Stimulated activated CD8-positive, alpha-beta memory T cell treated with anti-CD3 and anti-CD28 coated beads, Interleukin-15, amount 100 ng/mL, for 24 hours (primary cell): ENCODE data around the gene CLDND2.
A peak's percentile ranks its signal among the peaks of the same experiment; 100 is the strongest.

Experiments
- DNase-seq: peaks from one replicate; pipeline ENCODE4 v3.0.0-alpha.2; 2020; ENCODE audit warnings: low read depth

CLDND2 gene

GRCh38 chr19:51331193-51331592 lies 37.6 kb downstream of the CLDND2 start:
- DNase-seq, result no peak

GRCh38 chr19:51330366-51330765 lies 38.4 kb downstream of the CLDND2 start:
- DNase-seq, result no peak

DNA sequence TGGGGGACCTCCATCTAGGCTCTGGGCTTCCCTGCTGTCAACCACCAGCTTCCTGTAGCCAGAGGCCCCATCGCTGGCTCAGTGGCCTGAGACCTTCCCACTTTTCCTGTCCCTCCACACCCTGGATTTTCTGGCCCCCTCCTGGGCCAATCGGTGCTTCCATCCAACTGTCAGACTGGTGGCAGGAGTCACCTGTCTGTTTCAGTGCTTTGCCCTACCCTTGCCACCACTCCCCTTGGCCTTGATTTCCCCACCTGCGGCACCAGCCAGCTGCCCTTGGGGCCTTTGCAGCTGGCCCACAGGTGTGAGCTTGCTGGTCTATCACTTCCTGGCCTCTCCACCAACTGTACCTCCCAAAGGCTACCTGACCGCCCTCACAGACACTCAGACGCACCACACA lies 39.4 kb downstream of the CLDND2 start:
- no peak for DNase-seq

DNA sequence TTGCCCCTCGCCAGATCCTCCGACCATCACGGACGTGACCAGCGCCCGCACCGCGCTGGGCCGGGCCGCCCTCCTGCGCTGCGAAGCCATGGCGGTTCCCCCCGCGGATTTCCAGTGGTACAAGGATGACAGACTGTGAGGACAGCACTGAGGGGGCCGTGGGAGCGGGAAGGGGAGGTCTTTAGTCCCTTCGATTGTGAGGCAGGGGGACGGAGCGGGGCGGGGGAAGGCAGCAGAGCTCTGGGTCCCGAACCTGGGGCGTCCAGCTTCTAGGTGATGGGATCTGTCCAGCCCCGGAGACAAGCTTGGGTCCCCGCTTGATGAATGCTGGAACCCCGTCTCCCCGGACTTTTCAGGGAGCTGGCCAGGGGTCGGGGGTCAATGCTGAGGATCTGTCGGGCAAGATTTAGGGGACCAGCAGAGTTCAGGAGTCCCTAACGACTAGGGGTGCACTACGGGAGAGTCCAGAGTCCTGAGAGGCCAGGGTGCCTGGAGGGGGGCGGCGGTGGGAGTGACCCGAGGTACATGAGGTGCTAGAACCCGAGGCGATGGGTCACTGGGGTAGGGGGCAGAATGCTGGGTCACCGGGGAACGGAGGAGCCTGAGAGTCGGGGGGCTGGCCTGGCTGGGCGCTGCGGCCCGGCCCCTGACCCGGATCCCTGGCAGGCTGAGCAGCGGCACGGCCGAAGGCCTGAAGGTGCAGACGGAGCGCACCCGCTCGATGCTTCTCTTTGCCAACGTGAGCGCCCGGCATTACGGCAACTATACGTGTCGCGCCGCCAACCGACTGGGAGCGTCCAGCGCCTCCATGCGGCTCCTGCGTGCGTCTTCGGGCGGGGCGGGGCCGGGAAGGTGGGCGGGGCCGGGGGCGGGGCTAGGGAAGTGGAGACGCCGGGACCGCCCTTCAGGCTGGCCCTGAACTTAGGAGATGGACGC lies 41.5 kb downstream of the CLDND2 start:
- DNase-seq, result peak; percentile 38

DNA sequence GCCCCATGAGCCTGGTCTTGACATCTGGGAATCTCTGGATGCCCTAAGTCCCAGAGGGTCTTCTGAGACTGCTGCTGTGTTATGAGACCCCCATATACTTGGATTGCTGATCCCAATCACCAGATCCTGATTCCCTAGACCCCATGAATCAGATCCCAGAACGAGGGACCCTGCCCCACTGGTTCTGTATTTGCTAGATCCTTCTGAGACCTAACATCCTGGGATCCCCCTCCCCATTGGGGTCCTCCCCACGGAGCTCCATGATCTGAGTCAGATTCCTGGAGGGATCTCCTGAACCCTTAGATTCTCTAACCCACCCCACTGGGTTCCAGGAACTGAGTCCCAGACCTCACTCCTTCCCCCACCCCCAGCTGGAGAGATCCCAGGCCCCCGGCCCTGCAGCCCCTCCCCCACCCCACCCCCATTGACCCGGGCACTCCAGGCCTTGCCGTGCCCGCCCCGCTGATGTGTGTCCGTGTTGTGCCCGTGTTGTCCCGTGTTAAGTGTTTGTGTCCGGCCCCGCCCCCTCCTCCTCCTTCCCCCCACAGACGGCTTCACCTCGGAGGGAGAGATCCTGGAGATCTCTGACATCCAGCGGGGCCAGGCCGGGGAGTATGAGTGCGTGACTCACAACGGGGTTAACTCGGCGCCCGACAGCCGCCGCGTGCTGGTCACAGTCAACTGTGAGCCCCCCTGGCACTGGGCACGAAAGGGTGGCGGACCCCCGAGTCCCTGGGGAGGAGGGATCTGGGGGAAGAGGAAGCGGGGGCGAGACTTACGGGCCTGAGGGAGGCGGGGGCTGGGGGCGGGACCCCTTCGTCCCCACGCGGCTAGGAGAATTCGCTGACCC lies 42.4 kb downstream of the CLDND2 start:
- no peak for DNase-seq

- no peak for DNase-seq
Observed at GRCh38 chr19:51325161-51325976, 43.4 kb downstream of the CLDND2 start.

- no peak for DNase-seq
Observed at GRCh38 chr19:51324167-51324481, 44.7 kb downstream of the CLDND2 start.

DNA sequence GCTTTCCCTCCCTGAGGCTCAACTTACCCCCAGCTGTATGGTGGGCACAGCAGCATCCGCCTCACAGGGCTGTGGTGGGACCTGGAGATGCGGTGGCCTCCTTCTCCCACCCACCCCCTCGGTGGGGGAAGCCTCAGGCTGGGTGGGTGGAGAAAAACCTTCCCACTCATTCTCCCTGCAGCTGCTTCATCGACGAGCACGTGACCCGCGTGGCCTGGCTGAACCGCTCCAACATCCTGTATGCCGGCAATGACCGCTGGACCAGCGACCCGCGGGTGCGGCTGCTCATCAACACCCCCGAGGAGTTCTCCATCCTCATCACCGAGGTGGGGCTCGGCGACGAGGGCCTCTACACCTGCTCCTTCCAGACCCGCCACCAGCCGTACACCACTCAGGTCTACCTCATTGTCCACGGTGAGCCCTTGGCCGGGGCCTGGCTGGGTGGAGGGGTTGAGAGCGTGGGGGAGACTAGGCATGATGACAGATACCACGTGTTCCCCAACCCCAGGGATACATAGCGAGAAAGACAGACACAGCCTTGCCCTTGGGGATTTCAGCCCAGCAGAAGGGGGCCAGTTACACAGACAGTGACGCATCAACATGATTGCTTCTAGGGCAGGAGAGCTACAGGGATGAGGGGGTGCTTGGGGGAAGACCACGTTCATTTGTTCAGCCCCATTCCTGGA lies 45.2 kb downstream of the CLDND2 start:
- no peak for DNase-seq

GRCh38 chr19:51321799-51322198 lies 47.0 kb downstream of the CLDND2 start:
- no peak for DNase-seq

- no peak for DNase-seq
Observed at GRCh38 chr19:51320280-51320657, 48.5 kb downstream of the CLDND2 start.

DNA sequence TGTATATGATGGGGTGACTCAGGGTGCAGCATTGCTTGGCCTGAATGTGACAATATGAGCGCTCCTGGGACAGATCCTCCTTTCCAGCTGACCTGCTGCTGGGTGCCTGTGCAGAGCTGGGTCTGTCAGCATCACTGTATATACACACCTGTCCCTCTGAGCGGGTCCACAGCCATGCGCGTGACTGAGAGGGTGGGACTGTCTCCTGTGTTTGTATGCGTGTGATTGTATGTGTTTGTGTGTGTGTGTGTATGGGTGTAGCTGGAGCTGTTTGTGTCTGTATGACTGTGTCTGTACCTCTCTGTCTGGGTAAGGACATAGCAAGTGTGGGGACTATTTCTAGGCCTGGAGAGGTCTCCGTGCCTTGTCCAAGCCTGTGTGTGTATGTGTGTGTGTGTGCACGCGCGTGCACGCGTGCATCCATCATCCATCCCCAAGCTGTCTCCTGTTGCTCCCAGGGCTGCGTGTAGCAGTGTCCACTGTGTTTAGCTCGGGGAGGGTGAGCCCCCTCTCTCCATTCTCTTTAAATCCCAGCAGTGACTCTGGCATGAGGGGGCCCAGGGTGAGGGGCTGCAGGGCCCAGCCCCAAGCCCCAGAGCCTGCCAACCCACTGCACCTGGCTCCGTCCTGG lies 49.0 kb downstream of the CLDND2 start:
- DNase-seq, result no peak

- no peak for DNase-seq
Observed at GRCh38 chr19:51318687-51319648, 49.8 kb downstream of the CLDND2 start.

- no peak for DNase-seq
Observed at GRCh38 chr19:51317968-51318367, 50.8 kb downstream of the CLDND2 start.

- no peak for DNase-seq
Observed at GRCh38 chr19:51317376-51317775, 51.4 kb downstream of the CLDND2 start.
